ENCODE measurements around the gene KRT16.
"Not testable (repeated sequence)": the region's sequence is repeated elsewhere in the genome, so short reads cannot be mapped to it uniquely, and the experiment has no call there.

Gene KRT16

GRCh38 chr17:41647940-41648410 lies 35.4 kb upstream of the KRT16 start:
- peak; percentile 78 to 93 (median 84) for DNase-seq (ENCODE audit: low read depth in 2 of 3, low spot score in 1 of 3)

GRCh38 chr17:41647038-41647813 lies 34.7 kb upstream of the KRT16 start:
- no peak for DNase-seq (ENCODE audit: low read depth in 2 of 3, low spot score in 1 of 3)

GRCh38 chr17:41642252-41643156 lies 29.9 kb upstream of the KRT16 start:
- DNase-seq (ENCODE audit: low read depth in 2 of 3, low spot score in 1 of 3): no peak

- not testable (repeated sequence) for DNase-seq (ENCODE audit: low read depth in 2 of 3, low spot score in 1 of 3)
Measured at GRCh38 chr17:41640596-41640995, 28.0 kb upstream of the KRT16 start.

GRCh38 chr17:41639492-41640473 lies 27.2 kb upstream of the KRT16 start:
- no peak for DNase-seq (ENCODE audit: low read depth in 2 of 3, low spot score in 1 of 3)

- DNase-seq (ENCODE audit: low read depth in 2 of 3, low spot score in 1 of 3): no peak
Measured at GRCh38 chr17:41638941-41639340, 26.4 kb upstream of the KRT16 start.

- DNase-seq (ENCODE audit: low read depth in 2 of 3, low spot score in 1 of 3): no peak
Measured at GRCh38 chr17:41638194-41638593, 25.6 kb upstream of the KRT16 start.

GRCh38 chr17:41636652-41637051 lies 24.1 kb upstream of the KRT16 start:
- no peak for DNase-seq (ENCODE audit: low read depth in 2 of 3, low spot score in 1 of 3)

- DNase-seq (ENCODE audit: low read depth in 2 of 3, low spot score in 1 of 3): no peak
Measured at GRCh38 chr17:41635121-41636097, 22.8 kb upstream of the KRT16 start.

GRCh38 chr17:41634639-41635038 lies 22.1 kb upstream of the KRT16 start:
- DNase-seq (ENCODE audit: low read depth in 2 of 3, low spot score in 1 of 3): no peak

- DNase-seq (ENCODE audit: low read depth in 2 of 3, low spot score in 1 of 3): no peak
Measured at GRCh38 chr17:41633556-41634199, 21.1 kb upstream of the KRT16 start.

- no peak for DNase-seq (ENCODE audit: low read depth in 2 of 3, low spot score in 1 of 3)
Measured at GRCh38 chr17:41632482-41633105, 20.0 kb upstream of the KRT16 start.

- DNase-seq (ENCODE audit: low read depth in 2 of 3, low spot score in 1 of 3): no peak
Measured at GRCh38 chr17:41631898-41632285, 19.3 kb upstream of the KRT16 start.

- DNase-seq (ENCODE audit: low read depth in 2 of 3, low spot score in 1 of 3): no peak
Measured at GRCh38 chr17:41631025-41631897, 18.7 kb upstream of the KRT16 start.

GRCh38 chr17:41629826-41630670 lies 17.5 kb upstream of the KRT16 start:
- DNase-seq (ENCODE audit: low read depth in 2 of 3, low spot score in 1 of 3): no peak

- no peak for DNase-seq (ENCODE audit: low read depth in 2 of 3, low spot score in 1 of 3)
Measured at GRCh38 chr17:41629316-41629715, 16.7 kb upstream of the KRT16 start.
